HG03521 (cell line): ENCODE measurements around the gene BNC2.
"Not testable (repeated sequence)": the region's sequence is repeated elsewhere in the genome, so short reads cannot be mapped to it uniquely, and the experiment has no call there.

Experiments used
- ATAC-seq: cut with Tn5 transposase; IDR thresholded peaks from one replicate; pipeline ENCODE4 v1.9.1; 2021; ENCODE audit warnings: mild to moderate bottlenecking, moderate library complexity; ENCODE audit not compliant: unreplicated experiment

BNC2 gene

DNA sequence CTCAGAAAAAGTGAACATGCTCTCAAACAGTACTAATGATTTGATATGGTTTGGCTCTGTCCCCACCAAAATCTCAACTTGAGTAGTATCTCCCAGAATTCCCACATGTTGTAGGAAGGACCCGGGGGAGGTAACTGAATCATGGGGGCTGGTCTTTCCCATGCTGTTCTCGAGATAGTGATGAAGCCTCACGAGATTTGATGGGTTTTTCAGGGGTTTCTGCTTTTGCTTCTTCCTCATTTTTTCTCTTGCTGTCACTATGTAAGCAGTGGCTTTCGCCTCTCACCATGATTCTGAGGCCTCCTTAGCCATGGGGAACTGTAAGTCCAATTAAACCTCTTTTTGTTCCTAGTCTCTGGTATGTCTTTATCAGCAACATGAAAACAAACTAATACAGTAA is 401.3 kb downstream of the BNC2 start:
- ATAC-seq = no peak

DNA sequence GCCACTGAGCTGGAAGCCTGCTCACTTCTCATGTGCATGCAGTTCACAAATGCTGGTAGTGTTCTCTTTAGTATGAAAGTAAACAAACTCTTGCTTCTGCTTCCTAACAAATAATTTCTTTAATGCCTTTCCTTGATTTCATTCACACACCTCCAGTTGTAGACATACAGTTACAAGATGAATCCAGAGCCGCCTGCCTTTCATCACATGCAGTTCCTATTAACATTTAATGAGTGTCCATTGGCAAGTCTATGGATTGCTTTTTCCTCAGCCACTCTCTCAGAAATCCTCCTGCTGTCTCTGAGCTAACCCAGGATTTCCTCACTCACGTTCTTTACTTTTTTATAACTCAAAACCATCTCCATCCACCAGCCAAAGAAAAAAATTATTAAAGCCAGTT is 408.6 kb downstream of the BNC2 start:
- ATAC-seq = no peak

DNA sequence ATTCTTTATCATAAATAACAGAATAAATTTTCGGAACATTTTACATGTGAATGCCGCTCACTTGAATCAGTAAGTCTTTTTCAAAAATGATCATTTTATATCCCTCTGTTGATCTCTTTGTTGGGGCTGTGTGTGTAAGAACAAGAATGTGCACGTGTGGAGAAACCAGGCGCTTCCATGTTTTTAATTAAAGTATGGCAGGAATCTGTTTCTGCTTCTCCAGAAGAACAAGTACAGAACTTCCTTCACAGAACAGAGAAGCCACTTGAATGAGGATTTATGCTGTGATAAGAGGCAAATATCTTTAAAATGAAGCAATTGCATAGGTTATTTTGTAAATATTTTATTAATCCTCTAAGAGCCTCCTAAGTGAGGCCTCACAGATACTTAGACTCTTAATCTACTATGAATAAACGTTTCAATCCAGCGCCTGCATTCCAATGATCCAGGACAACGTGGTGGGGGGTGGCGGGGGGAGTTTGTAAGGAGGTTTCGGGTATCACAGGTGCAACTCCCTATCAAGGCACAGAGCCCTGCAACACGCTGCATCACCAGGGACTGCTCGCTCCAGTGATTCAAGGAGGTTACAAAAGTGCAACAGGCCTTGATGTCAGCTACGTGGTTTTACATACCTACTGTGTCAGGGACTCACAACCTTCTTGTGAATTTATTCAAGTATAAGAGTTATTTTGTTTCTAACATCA is 409.2 kb downstream of the BNC2 start:
- ATAC-seq = no peak

DNA sequence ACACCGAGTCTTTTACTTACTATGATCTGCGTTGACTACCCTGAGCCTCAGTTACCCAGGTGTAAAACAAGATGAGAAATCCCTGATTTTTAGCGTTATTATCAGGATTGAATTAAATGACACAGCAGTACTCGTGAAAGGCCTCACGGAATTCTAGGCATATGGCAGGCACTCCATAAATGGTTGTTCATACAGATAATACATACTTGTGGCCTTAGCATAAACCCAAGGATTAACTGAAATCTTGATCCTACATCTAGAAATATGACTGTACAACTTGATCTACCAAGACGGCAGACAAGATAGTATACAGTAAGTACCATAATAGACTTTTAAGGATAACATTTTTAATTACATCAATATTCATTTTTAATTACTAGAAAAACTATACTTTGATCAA is 409.8 kb downstream of the BNC2 start:
- no peak for ATAC-seq

DNA sequence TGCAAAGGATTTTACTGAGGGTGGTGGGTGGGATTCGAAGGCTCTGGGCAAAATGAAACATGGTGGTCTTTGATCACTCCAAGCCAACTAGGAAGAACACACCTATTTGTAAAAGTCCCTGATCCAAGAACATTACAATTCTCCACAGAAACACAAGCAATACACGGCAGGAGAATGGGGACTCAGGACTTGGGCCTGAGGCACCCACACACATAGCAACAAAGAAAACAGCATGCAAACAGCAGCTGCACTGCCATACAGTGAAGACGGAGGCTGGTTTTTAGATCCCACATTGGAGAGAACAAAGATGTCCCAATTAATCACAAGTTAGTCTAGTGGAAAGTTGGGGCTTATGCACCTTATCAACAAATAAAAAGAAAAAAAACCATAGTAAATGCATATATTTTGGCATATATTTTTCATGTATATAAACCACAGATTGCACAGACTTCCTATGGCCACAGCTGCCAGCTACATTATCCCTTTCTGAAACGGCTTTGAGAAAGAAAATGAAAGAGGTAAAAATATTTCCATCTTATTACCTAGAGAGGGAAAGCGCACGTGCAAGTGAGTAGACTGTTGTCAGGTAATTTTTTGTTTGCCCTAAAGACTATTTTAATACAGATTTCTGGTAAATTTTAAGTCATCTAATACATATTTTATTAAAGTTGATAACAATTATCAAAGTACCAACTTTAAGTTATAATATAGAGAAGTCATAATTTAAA is 410.9 kb downstream of the BNC2 start:
- ATAC-seq = peak; percentile 55

DNA sequence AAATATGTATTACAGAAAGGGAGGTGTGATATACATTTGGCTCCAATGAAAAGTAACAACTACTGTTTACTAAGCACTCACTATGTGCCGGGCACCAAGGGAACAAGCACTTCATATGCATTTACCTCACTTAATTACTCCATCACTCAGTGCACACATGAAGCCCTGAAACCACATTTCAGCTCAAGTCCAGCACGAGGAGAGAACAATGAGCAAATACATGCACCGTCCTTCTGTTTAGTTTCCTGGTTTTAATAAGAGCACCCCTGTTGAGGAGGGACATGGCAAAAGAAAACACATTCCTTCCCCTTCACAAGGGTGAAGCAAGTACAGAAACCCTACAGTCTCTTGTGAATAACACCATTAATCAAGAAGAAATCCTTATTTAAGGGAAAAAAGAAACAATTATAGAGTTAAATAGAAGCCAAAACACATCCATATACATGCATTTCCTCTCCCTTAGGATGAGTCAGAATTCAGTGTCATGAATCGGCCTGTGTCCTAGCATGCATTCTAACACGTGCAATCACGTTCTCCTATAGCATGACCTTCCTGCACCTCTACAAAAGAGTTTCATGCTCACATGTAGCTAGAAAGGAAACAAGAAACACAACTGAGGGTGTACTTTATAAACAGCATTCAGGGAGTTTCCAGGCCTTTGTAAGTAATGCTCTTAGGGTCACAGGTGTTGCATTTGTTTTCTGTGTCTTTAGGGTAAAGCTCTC is 411.6 kb downstream of the BNC2 start:
- peak; percentile 72 for ATAC-seq

DNA sequence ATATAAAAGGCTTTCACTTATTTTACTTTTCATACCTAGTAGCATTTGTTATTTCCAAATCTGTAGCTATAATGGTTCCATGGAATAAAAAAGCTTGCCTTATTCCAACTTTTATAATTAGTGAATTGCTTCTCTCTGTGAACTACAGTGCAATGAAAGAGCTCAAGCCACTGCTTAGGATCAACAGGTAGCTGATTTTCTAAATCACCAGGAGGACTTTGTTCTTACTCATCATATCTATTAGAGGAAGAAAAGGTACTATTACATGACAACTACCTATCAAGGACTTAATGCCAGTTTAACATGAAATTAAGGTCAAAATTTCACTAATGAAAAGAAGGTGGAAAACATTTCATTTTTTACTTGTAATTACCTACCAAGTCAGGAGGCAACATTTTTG is 414.6 kb downstream of the BNC2 start:
- ATAC-seq = no peak

DNA sequence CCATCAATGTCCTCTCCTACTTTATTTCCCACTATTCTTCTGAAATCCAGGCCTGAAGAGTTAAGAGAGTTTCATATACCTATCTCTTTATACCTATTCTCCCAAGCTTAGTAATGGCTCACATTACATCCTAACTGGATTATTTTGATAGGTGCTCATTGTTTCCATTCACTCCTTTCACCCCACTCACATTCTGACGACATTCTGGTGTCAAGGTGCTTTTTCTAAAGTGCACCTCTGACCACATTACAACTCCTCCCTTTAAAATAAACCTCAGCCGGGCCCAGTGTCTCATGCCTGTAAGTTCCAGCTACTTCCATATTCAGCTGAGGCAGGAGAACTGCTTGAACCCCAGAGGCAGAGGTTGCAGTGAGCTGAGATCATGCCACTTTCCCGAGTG is 417.1 kb downstream of the BNC2 start:
- no peak for ATAC-seq

DNA sequence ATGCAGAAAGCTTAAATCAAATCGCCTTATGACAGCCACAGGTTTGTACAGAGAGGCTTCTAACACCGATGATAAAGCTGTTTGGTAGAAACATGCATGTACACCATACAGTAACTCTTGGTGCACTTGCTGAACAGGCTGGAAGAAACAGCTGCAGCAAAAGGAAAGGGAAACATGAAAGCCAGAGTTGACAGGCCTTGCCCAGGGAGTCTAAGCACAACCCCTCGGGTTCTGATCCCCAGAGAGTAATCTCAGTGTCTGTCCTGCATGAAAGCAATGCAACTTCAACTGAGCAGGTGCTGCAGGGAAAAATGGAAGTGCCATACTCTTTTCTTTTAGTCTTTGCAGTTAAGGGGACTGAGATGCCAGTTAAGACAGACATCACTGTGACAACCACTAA is 419.9 kb downstream of the BNC2 start:
- ATAC-seq = no peak

DNA sequence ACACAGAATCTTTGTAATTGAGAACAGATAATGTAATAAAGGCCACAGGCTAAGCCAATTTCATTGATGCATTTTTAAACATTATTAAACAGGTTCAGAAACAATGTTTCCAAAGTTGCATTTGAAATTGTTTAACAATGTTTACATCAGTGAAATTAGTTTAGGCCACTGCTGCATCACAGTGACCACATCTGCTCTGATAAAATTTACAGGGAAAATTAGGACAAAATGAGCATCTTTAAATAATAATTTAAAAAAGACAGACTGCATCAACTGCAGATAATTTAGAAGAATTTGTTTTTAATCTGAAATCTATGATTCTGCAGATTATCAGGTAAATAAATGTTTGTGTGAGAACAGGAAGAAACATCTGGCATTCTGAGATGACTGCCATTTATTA is 420.4 kb downstream of the BNC2 start:
- ATAC-seq = no peak

DNA sequence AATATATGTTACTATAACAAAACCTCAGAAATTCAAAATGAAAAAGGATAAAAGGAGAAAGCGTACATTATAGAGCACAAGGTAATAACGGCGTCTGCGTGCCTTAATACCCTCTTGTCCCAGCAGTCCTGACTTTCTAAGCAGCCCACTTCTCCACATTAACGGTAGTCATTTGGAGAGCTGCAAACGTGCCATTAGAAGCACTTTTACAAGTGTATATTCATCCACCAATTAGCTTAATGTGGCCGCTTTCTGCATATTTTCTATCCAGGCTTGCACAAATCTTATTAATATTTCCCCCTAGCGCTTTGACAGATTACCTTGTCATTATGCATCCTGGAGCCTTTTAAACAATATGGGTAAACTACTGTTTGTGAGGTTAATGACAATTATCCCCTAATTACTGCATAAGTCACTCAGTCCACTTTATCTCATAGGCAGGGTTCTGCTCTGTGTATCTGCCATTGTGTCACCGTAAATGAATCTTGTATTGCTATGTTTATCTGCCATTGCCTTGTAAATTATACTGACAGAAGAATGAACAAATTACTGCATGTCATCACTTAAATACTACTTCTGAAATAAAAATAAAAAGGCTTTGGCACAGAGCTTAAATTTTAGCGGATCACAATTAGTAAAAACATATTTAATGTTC is 421.3 kb downstream of the BNC2 start:
- ATAC-seq = no peak

DNA sequence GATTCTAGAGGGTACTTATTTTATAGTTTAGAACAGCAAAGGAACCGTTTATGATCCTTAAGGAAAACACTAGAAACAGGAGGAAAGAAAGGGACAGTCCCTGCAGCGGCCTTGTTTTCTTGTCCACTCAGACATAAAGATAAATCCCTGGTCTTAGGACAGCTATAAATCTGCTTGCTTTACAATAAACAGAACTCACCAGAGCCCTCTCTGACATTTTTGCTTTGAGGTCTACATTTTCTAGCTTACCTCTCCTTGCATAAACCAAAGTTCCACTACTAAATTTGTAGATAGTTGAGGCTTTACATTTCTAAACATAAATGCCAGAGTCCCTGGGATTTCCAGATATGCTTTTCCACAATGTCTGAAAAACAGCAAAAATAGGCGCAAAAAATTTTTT is 422.5 kb downstream of the BNC2 start:
- no peak for ATAC-seq

DNA sequence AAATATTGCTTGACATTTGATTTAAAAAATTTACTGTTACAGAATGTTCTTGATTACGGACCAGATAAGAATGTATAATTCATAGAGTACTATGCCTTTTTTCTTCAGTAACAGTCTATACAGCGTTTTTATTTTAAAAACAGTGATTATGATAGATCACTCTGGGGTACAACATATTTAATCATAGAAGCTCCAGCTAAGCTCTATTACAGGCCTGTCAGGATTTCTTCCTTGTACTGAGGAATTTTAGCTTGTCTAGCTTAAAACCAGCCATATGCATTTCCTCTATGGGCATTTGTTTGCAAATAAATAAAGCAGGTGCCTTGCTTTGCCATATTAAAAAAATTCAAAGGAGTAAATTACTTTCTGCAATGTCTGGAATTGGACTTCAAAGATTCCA is 423.8 kb downstream of the BNC2 start:
- ATAC-seq = no peak

DNA sequence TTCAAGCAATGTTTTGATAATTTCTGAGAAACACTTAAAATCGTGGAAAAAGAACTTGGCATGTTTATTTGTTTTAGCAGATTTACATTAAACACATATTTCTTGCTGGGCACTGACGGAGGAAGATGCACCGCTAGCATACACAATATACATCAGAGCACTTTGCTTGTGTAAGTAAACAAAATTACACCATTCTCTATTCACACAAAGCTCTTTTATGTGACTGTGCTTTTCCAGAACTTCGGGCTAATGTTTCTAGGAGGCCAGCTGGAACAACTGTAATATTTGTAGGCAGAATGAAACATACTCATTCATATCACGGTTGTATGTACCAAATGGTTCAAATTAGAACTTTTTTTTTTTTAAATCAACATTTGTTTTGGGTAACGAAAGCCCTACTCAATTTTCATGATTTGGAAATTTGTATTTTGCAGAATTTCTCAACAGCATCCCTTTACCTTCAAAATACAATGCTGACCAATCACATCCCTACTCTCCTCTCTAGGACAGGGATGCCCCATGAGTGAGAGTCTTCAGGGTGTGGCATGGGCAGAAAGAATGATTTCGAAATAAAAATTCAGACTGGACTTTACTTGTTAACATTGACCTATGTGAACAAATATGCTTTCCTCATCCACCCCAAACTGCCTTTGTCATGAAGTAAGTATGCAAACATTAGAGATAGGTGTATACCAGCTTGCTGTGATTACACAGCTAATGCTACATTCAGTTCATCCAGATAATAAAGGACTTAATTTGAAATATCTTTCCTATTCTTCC is 425.1 kb downstream of the BNC2 start:
- no peak for ATAC-seq

DNA sequence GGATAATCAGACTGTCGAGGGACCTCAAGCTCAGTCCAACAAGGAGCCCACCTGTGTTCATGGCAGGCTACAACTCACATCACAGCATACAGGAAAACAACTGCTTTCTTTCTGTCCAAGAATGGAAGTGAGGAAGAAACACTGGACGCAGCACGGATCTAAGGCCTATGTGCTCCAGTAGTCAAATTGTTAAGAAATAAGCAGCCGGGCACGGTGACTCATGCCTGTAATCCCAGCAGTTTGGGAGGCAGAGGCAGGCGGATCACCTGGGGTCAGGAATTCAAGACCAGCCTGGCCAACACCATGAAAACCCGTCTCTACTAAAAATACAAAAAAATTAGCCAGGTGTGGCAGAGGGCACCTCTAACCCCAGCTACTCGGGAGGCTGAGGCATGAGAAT is 427.8 kb downstream of the BNC2 start:
- ATAC-seq = no peak

DNA sequence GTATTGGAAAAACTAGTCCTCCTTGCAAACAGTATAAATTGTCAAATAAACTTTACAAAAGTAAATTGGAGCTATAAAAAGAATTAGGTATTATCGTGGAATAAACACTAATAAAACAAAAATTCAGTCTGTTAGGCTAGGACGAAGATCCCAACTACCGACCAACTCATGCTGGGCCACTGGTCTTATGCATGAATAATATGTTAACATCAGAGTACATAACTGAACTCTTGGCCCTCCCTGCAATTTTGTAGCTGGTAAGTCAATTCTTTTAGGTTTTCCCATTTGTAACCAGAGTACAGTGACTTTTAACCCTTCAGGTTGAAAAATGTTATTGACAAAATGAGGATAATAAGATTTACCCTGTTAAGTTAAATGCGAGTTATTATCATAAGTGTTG is 428.7 kb downstream of the BNC2 start:
- no peak for ATAC-seq

DNA sequence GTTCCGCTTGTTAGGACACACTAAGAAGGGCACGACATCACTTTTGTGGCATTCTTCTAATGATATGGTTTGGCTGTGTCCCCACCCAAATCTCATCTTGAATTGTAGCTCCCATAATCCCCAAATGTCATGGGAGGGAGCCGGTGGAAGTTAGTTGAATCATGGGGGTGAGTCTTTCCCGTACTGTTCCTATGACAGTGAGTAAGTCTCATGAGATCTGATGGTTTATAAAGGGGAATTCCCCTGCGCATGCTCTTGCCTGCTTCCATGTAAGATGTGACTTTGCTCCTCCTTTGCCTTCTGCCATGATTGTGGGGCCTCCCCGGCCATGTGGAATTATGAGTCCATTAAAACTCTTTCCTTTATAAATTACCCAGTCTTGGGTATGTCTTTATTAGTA is 431.6 kb downstream of the BNC2 start:
- ATAC-seq = not testable (repeated sequence)

DNA sequence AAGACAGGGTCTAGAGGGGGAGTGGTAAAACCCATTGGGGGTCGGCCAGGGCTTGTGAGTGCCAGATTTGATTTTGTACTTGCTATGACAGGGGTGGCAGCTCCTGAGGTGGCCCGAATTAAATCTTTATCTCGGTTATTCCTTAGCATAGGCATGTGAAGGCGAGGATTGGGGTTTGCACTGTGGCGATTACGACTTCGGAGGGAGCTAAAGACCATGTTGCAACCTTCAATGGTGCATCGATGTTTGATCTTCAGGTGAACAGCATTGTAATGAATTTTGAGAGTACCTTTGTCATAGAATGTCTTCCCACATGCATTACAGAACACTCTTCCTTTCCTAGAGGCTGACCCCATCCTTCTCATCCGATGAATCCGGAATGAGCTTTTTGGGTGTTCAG is 433.9 kb downstream of the BNC2 start:
- no peak for ATAC-seq

DNA sequence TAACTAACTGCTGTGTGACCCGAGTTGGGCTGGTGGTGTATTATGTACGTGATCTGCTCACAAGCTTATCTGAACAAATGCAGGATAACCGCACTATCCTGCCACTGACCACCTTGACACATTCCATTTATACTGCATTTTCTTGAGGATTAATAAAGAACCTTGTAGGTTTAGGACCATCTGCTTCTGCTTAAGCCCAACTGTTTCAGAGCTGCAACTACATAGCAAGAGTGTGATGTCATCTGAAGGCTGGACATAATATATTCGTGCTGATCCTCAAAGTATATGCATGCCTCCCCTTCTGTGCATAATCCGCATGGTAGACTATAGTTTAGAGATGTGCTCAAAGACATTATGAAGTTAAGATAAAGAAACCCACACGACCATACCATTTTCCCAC is 435.9 kb downstream of the BNC2 start:
- ATAC-seq = no peak

DNA sequence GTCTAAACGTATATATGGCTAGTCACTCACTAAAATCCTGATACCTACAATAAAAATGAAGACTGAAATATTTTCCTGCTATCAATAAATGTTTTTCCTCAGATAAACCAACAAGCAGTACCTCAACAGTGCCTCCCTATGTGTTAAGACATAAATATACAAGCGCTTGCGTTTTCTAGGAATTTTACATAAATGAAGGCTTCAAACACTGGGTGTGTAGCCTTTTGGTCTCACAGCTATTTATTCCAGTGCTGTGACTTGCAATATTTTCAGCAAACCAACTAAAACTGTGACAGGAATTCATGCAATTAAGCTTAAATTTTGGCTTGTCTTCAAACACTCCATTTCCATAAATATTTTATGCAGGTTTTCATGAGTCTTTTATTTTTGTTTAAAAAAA is 437.0 kb downstream of the BNC2 start:
- ATAC-seq = no peak
